HG03039 (cell line): ENCODE measurements around the gene EFCAB6.

ENCODE experiments used
- ATAC-seq: cut with Tn5 transposase; IDR thresholded peaks from one replicate; pipeline ENCODE4 v1.9.1; 2021; ENCODE audit warnings: mild to moderate bottlenecking, moderate library complexity; ENCODE audit not compliant: unreplicated experiment

Gene EFCAB6

GRCh38 chr22:43592476-43592875, 219.6 kb downstream of the EFCAB6 start:
- no peak for ATAC-seq

GRCh38 chr22:43591380-43591779, 220.7 kb downstream of the EFCAB6 start:
- no peak for ATAC-seq

- no peak for ATAC-seq
Observed at GRCh38 chr22:43587574-43587973, 224.5 kb downstream of the EFCAB6 start.

GRCh38 chr22:43583501-43583900, 228.6 kb downstream of the EFCAB6 start:
- no peak for ATAC-seq

- no peak for ATAC-seq
Observed at GRCh38 chr22:43582394-43582793, 229.7 kb downstream of the EFCAB6 start.

- ATAC-seq, result no peak
Observed at GRCh38 chr22:43580271-43580750, 231.8 kb downstream of the EFCAB6 start.

- no peak for ATAC-seq
Observed at GRCh38 chr22:43574738-43575137, 237.4 kb downstream of the EFCAB6 start.

- ATAC-seq, result no peak
Observed at GRCh38 chr22:43572710-43573109, 239.4 kb downstream of the EFCAB6 start.

- ATAC-seq, result no peak
Observed at GRCh38 chr22:43571181-43571580, 240.9 kb downstream of the EFCAB6 start.

- ATAC-seq, result no peak
Observed at GRCh38 chr22:43570531-43571165, 241.5 kb downstream of the EFCAB6 start.

GRCh38 chr22:43569111-43569510, 243.0 kb downstream of the EFCAB6 start:
- no peak for ATAC-seq

- ATAC-seq, result no peak
Observed at GRCh38 chr22:43567691-43568324, 244.3 kb downstream of the EFCAB6 start.

- ATAC-seq, result no peak
Observed at GRCh38 chr22:43566561-43567332, 245.4 kb downstream of the EFCAB6 start.

- ATAC-seq, result no peak
Observed at GRCh38 chr22:43566021-43566420, 246.1 kb downstream of the EFCAB6 start.

- ATAC-seq, result no peak
Observed at GRCh38 chr22:43564859-43565258, 247.2 kb downstream of the EFCAB6 start.

- ATAC-seq, result no peak
Observed at GRCh38 chr22:43563571-43563970, 248.5 kb downstream of the EFCAB6 start.

GRCh38 chr22:43562843-43563242, 249.3 kb downstream of the EFCAB6 start:
- ATAC-seq, result no peak

- no peak for ATAC-seq
Observed at GRCh38 chr22:43561415-43562178, 250.5 kb downstream of the EFCAB6 start.

GRCh38 chr22:43560651-43561050, 251.5 kb downstream of the EFCAB6 start:
- ATAC-seq, result no peak

GRCh38 chr22:43555561-43556515, 256.3 kb downstream of the EFCAB6 start:
- ATAC-seq, result no peak
